NCI-H748 treated with DMSO at 0.1 percent for 48 hours (cell line): Measurements from ENCODE around the gene NPHP1.
A peak's percentile ranks its signal among the peaks of the same experiment; 100 is the strongest.
"Not testable (repeated sequence)": the region's sequence is repeated elsewhere in the genome, so short reads cannot be mapped to it uniquely, and the experiment has no call there.

Source experiments
- DNase-seq: peaks from one replicate; lab custom pipeline; 2025; lab: John Stamatoyannopoulos, UW

Gene NPHP1

GRCh38 chr2:110126906-110127305, 77.9 kb downstream of the NPHP1 start:
- no peak for DNase-seq

GRCh38 chr2:110126086-110126773, 78.6 kb downstream of the NPHP1 start:
- DNase-seq: no peak

- DNase-seq: no peak
Measured at GRCh38 chr2:110124939-110125691, 79.7 kb downstream of the NPHP1 start.

GRCh38 chr2:110124038-110124825, 80.6 kb downstream of the NPHP1 start:
- DNase-seq: no peak

- DNase-seq: no peak
Measured at GRCh38 chr2:110121592-110121991, 83.2 kb downstream of the NPHP1 start.

GRCh38 chr2:110121052-110121334, 83.8 kb downstream of the NPHP1 start:
- no peak for DNase-seq

- no peak for DNase-seq
Measured at GRCh38 chr2:110120171-110121051, 84.4 kb downstream of the NPHP1 start.

- no peak for DNase-seq
Measured at GRCh38 chr2:110116033-110116710, 88.6 kb downstream of the NPHP1 start.

GRCh38 chr2:110115291-110116032, 89.4 kb downstream of the NPHP1 start, which contains the start of gene MALL:
MALL (minus strand) TSS chr2:110115822; CDS start chr2:110115792, 30 bp downstream.
- peak; percentile 43 for DNase-seq

GRCh38 chr2:110114831-110115255, 90.0 kb downstream of the NPHP1 start:
- no peak for DNase-seq

GRCh38 chr2:110113961-110114591, 90.7 kb downstream of the NPHP1 start:
- peak; percentile 14 for DNase-seq

GRCh38 chr2:110108291-110108690, 96.5 kb downstream of the NPHP1 start:
- not testable (repeated sequence) for DNase-seq

- no peak for DNase-seq
Measured at GRCh38 chr2:110107092-110108079, 97.4 kb downstream of the NPHP1 start.

- DNase-seq: no peak
Measured at GRCh38 chr2:110106642-110107041, 98.2 kb downstream of the NPHP1 start.

GRCh38 chr2:110105608-110106467, 99.0 kb downstream of the NPHP1 start:
- no peak for DNase-seq

- no peak for DNase-seq
Measured at GRCh38 chr2:110105183-110105582, 99.6 kb downstream of the NPHP1 start.

- DNase-seq: peak; percentile 56
Measured at GRCh38 chr2:110104025-110104771, 100.6 kb downstream of the NPHP1 start.
